PC-9 (cell line): ENCODE results near the gene SETD6.

Source experiments
- EZH2 ChIP-seq: fragments of 200-600 bp; sonication (generic); IDR thresholded peaks from 2 replicates; pipeline ENCODE4 v1.8.0; 2017; ENCODE audit warnings: antibody characterized with exemption, low read depth
- TF ChIP-seq, protein P1 (sequence below): fragments of 200-600 bp; sonication (generic); conservative IDR thresholded peaks from 2 replicates; pipeline ENCODE4 v1.6.1; 2017; ENCODE audit warnings: mixed run types, antibody characterized with exemption, mild to moderate bottlenecking, moderate library complexity

DNA sequence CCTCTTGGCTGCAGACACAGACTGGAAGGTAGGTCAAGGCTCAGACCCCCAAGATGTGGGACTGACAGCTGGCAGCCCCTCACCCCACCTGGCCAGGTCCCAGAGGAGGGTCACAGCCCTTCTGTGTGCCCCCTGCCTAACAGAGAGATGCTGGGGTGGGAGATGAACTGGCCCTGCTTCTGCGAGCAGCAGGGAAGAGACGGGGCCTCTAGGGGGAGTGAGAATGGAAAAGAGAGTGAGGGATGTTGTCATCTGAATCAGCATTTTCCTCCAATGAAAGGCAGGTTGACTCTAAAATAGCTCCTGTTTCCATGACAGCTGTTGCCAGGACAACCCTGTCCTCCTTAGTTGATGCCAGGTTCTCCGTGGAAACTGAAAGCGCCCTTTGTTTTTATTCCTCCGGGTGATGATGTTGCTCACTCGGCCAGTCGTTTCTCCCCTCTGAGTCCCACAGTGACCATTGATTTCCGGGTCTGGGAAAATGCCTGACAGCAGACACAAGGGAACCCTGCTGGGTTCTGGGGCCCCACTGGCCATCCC, 20.3 kb upstream of the SETD6 start:
- TF ChIP-seq, protein P1, sequence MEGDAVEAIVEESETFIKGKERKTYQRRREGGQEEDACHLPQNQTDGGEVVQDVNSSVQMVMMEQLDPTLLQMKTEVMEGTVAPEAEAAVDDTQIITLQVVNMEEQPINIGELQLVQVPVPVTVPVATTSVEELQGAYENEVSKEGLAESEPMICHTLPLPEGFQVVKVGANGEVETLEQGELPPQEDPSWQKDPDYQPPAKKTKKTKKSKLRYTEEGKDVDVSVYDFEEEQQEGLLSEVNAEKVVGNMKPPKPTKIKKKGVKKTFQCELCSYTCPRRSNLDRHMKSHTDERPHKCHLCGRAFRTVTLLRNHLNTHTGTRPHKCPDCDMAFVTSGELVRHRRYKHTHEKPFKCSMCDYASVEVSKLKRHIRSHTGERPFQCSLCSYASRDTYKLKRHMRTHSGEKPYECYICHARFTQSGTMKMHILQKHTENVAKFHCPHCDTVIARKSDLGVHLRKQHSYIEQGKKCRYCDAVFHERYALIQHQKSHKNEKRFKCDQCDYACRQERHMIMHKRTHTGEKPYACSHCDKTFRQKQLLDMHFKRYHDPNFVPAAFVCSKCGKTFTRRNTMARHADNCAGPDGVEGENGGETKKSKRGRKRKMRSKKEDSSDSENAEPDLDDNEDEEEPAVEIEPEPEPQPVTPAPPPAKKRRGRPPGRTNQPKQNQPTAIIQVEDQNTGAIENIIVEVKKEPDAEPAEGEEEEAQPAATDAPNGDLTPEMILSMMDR = peak; percentile 65
- no peak for TF ChIP-seq EZH2
